HG02759 (cell line): Measurements from ENCODE around the gene SERPINA6.
A peak's percentile ranks its signal among the peaks of the same experiment; 100 is the strongest.
"Not testable (repeated sequence)": the region's sequence is repeated elsewhere in the genome, so short reads cannot be mapped to it uniquely, and the experiment has no call there.

ENCODE experiments used
- ATAC-seq: cut with Tn5 transposase; IDR thresholded peaks from one replicate; pipeline ENCODE4 v1.9.1; 2021; ENCODE audit warnings: mild to moderate bottlenecking, moderate library complexity; ENCODE audit not compliant: unreplicated experiment

The SERPINA6 gene

GRCh38 chr14:94354638-94355185 lies 31.6 kb upstream of the SERPINA6 start:
- no peak for ATAC-seq

- not testable (repeated sequence) for ATAC-seq
Measured at GRCh38 chr14:94354190-94354589, 31.1 kb upstream of the SERPINA6 start.

DNA sequence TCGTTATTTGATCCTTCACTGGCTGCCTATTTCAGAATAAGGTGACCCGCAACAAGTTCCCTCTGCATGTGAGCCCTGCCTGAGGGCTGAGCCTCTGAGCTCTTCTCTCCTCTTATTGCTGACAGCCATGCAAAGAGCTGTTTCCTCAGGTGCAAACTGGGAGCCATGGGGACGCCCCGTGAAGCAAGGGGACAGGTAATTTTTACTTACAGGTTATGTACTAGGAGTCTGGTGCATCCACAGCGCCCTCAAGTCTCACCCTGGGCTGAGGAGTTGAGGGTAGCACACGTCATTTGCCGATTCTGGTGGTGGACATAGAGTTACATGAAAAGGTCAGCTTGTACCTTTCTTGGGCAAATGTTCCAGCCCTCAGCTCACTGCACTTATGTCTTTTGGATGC lies 26.1 kb upstream of the SERPINA6 start:
- no peak for ATAC-seq

GRCh38 chr14:94348836-94349235 lies 25.7 kb upstream of the SERPINA6 start:
- no peak for ATAC-seq

GRCh38 chr14:94346841-94347240 lies 23.7 kb upstream of the SERPINA6 start:
- no peak for ATAC-seq

DNA sequence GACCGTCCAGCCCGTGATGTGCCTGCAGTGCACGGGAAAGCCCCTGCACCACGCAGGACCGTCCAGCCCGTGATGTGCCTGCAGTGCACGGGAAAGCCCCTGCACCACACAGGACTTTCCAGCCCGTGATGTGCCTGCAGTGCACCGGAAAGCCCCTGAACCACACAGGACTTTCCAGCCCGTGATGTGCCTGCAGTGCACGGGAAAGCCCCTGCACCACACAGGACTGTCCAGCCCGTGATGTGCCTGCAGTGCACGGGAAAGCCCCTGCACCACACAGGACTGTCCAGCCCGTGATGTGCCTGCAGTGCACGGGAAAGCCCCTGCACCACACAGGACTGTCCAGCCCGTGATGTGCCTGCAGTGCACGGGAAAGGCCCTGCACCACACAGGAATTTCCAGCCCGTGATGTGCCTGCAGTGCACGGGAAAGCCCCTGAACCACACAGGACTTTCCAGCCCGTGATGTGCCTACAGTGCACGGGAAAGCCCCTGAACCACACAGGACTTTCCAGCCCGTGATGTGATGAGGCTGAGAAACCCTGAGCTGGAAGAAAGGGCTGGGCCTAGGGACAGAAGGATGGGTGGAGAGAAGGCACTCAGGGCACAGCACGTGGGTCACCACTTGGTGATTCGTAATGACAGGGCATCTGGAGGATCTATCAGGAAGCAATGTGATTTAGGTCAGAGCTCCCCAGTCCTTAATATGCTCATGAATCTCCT lies 23.1 kb upstream of the SERPINA6 start:
- ATAC-seq = peak; percentile 68

- no peak for ATAC-seq
Measured at GRCh38 chr14:94345344-94346064, 22.4 kb upstream of the SERPINA6 start.

DNA sequence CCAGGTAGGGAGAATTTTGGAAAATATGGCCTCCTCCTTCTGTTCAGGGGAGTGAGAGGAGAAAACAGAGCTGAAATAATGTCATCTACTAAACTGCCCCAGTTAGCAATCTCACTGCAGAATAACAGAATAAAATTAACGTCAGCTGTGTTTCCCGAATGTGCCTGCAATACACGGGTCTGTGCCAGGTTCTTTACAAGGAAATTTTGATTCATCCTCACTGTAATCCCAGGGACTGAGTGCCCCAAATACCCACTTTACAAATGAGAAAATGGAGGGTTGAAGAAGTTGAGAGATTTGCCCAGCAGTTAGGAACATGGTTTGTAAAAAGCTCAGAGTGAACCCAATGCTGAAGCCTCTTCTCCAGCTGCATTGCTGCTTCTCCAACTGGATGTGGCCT lies 21.3 kb upstream of the SERPINA6 start:
- no peak for ATAC-seq

DNA sequence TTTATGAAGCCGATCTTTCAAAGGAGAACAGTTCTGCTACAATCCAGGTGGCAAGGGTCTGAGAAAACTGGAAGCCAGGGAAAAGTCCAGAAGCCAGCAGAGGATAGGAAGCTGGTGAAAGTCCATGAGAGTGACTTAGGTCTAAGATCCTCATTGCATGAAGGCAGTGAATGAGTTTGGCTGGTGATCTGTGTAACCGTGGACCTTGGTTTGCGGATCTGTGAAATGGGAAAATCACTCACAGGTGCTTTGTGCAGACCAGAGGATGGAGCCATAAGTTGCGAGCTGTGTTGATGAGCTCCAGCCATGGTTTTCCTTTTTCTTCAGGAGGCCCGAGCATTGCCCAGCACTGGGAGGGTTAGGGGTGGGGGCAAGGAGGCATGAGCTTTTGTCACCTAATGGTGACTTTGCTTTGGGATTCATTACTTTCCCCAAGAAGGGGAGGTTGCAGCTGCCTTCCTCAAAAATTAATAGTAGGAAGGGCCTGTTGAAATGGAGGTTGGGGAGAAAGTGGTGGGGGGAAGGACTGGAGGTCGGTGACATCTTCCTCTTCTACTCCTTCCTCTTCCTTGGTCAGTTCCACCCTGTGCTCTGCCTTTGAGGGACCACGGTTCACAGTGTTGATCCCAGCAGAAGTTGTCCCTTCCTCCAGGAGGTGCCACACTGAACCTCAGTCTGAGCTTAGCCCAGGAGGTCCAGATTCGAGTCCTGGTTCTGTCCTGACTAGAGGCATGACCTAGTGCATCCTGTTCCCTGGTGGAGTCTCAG lies 20.3 kb upstream of the SERPINA6 start:
- ATAC-seq = no peak

GRCh38 chr14:94342334-94342934 lies 19.3 kb upstream of the SERPINA6 start:
- no peak for ATAC-seq

DNA sequence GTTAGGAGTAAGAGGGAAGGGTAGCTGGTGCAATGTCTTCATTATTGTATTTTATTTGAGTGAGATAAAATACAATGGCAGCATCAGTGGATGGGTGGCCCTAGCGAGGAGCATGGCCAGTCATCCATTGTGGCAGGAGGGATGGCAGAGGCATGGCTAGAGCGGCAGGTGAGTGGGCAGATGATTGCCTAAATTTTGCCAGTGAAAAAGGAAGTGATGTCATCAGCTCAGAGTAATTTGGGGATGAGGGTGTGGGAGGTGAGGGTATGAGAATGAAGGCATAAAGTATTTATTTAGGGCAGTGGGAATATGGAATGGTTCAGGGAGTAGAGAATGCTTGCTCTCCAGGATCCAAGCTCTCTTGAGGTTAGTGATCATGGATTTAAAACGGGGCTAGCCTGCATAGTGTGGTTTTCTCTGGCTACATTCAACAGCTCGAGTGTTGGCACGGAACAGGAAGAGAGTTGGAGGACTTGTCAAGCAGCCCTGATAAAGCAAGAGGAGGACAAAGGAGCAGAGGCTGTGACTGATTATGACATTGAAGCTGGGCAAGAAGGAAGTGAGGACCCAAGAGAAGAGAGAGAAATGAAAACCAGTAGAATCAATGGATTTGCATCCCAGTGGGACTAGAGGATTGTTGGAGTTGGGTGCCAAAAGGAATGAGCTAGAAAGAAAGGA lies 18.7 kb upstream of the SERPINA6 start:
- no peak for ATAC-seq

- ATAC-seq = no peak
Measured at GRCh38 chr14:94340533-94340932, 17.4 kb upstream of the SERPINA6 start.

DNA sequence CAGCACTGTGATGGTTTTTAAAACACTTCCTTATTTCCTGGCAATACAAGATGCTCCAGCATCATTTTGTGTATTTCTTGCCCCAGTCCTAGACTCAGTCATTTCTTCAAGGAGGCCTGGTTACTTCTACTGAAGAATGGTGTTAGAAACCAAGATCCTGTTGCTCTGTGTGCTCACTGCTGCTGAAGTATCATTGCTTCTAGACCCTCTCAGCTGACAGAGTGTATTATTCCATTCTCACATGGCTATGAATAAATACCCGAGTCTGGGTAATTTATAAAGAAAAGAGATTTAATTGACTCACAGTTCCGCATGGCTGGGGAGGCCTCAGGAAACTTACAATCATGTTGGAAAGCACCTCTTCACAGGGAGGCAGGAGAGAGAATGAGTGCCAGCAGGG lies 14.9 kb upstream of the SERPINA6 start:
- ATAC-seq = no peak

GRCh38 chr14:94337274-94337673 lies 14.1 kb upstream of the SERPINA6 start:
- ATAC-seq = no peak

DNA sequence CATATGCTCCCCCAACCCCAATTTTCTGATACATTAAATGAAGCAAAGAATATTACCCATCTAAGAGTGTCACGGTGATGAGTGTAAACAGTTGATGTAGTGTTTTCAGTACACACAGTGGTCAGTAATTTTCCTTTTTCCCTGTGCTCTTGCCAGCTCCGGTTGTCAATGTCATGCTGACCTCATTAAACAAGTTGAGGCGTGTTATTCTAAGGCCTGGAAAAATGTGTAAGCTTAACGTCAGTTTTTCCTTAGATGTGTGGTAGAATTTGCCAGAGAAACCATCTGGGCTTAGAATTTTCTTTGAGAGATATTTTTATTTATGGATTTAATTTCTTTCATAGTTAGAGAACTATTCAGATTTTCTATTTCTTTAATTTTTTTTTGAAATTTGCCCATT lies 11.7 kb upstream of the SERPINA6 start:
- no peak for ATAC-seq

DNA sequence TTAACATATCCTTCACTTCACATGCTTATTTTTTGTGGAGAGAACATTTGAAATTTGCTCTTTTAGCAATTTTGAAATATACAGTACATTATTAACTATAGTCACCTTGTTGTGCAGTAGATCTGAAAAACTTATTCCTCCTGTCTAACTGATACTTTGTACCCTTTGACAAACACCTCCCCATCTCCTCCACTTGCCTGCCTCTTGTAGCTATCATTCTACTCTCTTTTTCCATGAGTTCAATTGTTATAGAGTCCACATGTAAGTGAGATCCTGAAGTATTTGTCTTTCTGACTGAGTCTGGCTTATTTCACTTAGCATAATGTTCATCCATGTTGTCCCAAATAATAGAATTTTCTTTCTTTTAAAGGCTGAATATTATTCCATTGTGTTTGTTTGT lies 9.5 kb upstream of the SERPINA6 start:
- ATAC-seq = no peak

GRCh38 chr14:94332063-94332583 lies 9.0 kb upstream of the SERPINA6 start:
- ATAC-seq = no peak

DNA sequence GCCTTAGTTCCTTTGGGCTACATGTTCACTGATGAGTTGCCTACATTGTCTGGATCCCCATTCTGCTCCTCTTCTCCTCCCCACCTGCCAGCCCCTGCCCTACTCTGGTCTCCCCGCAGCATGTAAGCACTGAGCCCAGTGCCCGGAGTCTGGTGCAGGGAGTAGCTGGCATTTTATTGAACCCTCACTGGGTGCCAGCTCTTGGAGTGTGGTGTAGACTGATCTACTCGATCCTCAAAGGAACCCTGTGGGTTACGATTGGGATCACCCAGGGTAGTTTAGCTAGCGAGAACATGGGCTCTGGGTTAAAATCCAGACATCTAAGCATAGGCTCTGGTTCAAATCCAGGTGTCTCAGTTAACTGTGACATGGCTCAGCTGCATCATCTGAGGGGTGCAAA lies 8.3 kb upstream of the SERPINA6 start:
- no peak for ATAC-seq

DNA sequence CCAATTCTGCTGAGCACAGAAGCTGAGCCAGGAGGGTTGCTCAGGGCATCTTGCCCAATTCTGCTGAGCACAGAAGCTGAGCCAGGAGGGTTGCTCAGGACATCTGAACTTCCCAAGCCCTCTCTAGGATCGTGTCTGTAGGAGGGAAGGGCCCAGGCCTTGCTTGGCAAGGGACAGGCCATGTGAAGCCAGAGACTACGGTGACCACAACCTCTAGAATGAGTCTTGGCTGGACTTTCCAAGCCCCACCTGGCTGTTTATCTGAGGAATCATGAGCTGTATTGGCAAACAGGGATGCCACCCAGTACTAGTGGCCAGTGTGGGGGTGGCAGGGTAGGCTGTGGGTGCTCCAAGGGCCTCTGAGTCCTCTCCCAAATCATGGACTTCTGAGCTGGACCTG lies 7.7 kb upstream of the SERPINA6 start:
- ATAC-seq = no peak

DNA sequence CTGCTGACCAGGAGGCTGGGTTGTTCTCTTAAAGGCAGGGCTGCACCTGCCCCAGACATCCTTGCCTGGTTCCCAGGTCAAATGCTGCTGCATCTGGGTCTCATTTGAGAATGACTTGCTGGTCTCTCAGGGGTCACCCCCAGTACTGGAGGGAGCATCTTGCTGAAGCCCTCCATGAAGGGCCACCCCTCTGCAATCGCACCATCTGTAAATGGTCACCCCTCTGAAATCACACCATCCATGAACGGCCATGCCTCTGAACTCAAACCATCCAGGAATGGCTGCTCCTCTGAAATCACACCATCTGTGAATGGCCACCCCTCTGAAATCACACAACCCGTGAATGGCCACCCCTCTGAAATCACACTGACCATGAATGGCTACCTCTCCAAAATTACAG lies 7.3 kb upstream of the SERPINA6 start:
- no peak for ATAC-seq
